Uterus (tissue), 4 donors: Measurements from ENCODE around the gene TEX10. TPM values are rescaled to one million over a fixed set of nuclear protein-coding genes. Genes with fewer than 3 reads are reported as not detected.
"Not testable (repeated sequence)": the region's sequence is repeated elsewhere in the genome, so short reads cannot be mapped to it uniquely, and the experiment has no call there.

Experiments
- DNase-seq, 2 donors: peaks; one replicate each; pipeline ENCODE4 v3.0.0-alpha.2; 2019 to 2020
- H3K27ac ChIP-seq, 2 donors: fragments of 200-600 bp; sonication (generic); 1 replicate in 1 of 2; 2 replicates in 1 of 2; pipeline ENCODE4 v1.5.1; 2016 to 2018
- H3K27me3 ChIP-seq, 2 donors: fragments of 200-600 bp; sonication (generic); one replicate each; pipeline ENCODE4 v1.5.1; 2018 to 2019; ENCODE audit warnings: control low read depth in 1 of 2
- H3K36me3 ChIP-seq, 2 donors: fragments of 200-600 bp; sonication (generic); one replicate each; pipeline ENCODE4 v1.5.1; 2019; ENCODE audit warnings: control low read depth in 1 of 2
- H3K4me1 ChIP-seq, 2 donors: fragments of 200-600 bp; sonication (generic); one replicate each; pipeline ENCODE4 v1.5.1; 2018 to 2019; ENCODE audit warnings: control low read depth in 1 of 2
- H3K4me3 ChIP-seq, 2 donors: fragments of 200-600 bp; sonication (generic); 1 replicate in 1 of 2; 2 replicates in 1 of 2; pipeline ENCODE4 v1.5.1; 2018 to 2019; ENCODE audit warnings: mild to moderate bottlenecking in 1 of 2
- H3K9me3 ChIP-seq, 2 donors: fragments of 200-600 bp; sonication (generic); one replicate each; pipeline ENCODE4 v1.5.1; 2019; ENCODE audit warnings: control low read depth in 1 of 2
- POLR2A ChIP-seq, 2 donors: fragments of 450-650 bp; IDR thresholded peaks; one replicate each; pipeline ENCODE4 v1.6.1; 2016; ENCODE audit warnings: antibody characterized with exemption in 2 of 2, mild to moderate bottlenecking in 1 of 2, moderate library complexity in 1 of 2
- intact Hi-C: fragments of 100-400 bp; cut with DNase I; formaldehyde crosslinking; loops from one replicate; pipeline ENCODE4 v1.15.1; 2023; ENCODE audit warnings: low total_unique reads
- total RNA-seq, 4 donors: library from RNA; depleted of rRNA in 3 of 4; stranded (reverse); fragments of >200 nt in 3 of 4; gene quantifications; one replicate each; pipeline versions ENCODE4 v1.1.0 to v1.2.4, GENCODE V29; 2014 to 2023
- TF ChIP-seq, protein P1 (sequence below), 4 experiments: fragments of 200-600 bp in 2 of 4; fragments of 450-650 bp in 2 of 4; sonication (generic) in 2 of 4; IDR thresholded peaks; one replicate each; pipeline ENCODE4 v1.5.1; 2016 to 2019; ENCODE audit warnings: antibody characterized with exemption in 4 of 4, mild to moderate bottlenecking in 2 of 4, moderate library complexity in 1 of 4
- donor health status: DM: yes; HTN: yes; CAD: no.

TEX10 gene
- total RNA-seq, 4 donors from 2014 or later = 17.9 to 48.0 (median 21.2) TPM

DNA sequence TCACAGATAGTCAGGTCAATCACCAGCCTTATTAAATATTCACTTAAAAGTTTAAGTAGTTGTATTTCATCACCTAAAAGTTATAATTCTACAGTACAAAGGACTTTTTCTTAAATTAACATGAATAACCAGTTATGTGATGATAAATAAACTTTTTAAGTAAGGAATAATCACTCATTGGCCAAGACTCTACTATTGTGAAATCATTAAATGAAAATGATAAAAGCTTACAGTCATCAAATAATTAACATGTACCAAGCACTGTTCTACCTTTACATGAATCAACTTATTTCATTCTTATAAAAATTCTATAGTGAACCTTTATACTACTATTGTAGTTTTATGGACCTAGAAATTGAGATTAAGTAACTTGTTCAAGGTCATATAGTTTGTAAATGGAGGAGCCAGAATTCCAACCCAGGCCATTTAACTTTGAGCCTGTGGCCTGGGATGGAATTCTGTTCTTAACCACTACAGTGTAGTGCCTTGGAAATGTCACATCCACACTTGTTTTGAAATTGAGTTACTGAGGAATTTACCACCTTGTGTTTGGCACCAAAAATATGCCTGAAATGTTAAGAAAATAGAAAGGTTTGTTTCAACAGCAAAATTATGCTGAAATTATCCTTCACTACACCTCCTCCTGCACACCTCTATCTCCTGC, 41.4 kb upstream of the TEX10 start:
- no peak overlapping the region for H3K27ac ChIP-seq
- no peaks in the 10 kb centered on the region for H3K9me3 ChIP-seq
- H3K27me3 ChIP-seq = no peaks in the 10 kb centered on the region
- no peaks in the 10 kb centered on the region for H3K36me3 ChIP-seq
- no peaks in the 10 kb centered on the region for H3K4me1 ChIP-seq
- intact Hi-C loops = no loop called here
- TF ChIP-seq, protein P1, sequence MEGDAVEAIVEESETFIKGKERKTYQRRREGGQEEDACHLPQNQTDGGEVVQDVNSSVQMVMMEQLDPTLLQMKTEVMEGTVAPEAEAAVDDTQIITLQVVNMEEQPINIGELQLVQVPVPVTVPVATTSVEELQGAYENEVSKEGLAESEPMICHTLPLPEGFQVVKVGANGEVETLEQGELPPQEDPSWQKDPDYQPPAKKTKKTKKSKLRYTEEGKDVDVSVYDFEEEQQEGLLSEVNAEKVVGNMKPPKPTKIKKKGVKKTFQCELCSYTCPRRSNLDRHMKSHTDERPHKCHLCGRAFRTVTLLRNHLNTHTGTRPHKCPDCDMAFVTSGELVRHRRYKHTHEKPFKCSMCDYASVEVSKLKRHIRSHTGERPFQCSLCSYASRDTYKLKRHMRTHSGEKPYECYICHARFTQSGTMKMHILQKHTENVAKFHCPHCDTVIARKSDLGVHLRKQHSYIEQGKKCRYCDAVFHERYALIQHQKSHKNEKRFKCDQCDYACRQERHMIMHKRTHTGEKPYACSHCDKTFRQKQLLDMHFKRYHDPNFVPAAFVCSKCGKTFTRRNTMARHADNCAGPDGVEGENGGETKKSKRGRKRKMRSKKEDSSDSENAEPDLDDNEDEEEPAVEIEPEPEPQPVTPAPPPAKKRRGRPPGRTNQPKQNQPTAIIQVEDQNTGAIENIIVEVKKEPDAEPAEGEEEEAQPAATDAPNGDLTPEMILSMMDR (IDR thresholded peaks at IDR 0.05) = no peak
- no peak for TF ChIP-seq POLR2A (IDR thresholded peaks at IDR 0.05)
- H3K4me3 ChIP-seq = no peak overlapping the region
- no peak for DNase-seq

DNA sequence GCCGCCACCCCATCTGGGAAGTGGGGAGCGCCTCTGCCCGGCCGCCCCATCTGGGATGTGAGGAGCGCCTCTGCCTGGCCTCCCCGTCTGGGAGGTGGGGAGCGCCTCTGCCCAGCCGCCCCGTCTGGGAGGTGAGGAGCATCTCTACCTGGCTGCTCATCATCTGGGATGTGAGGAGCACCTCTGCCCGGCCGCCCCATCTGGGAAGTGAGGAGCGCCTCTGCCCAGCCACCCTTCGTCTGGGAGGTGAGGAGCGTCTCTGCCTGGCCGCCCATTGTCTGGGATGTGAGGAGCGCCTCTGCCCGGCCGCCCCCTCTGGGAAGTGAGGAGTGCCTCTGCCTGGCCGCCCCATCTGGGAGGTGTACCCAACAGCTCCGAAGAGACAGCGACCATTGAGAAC, 40.2 kb upstream of the TEX10 start:
- H3K36me3 ChIP-seq, H3K27ac ChIP-seq, H3K4me1 ChIP-seq, H3K27me3 ChIP-seq, DNase-seq, H3K4me3 ChIP-seq, H3K9me3 ChIP-seq, intact Hi-C loops: not testable (repeated sequence)

DNA sequence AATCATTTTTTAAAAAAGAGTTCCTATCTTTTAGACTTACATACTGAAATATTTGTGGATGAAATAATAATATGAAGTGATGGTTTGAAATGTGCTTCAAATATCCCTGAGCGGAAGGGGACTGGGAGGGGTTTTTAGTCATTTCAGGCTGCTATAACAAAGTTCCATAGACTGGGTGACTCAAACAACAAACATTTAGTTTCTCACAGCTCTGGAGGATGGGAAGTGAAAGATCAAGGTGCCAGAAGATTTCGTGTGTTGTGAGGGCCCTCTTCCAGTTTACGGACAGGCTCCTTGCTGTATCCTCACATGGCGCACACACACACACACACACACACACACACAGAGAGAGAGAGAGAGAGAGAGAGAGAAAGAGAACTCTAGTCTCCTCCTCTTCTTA, 27.1 kb upstream of the TEX10 start:
- no peak for TF ChIP-seq POLR2A (IDR thresholded peaks at IDR 0.05)
- TF ChIP-seq, protein P1 (IDR thresholded peaks at IDR 0.05) = no peak
- H3K27me3 ChIP-seq = no peaks in the 10 kb centered on the region
- H3K4me3 ChIP-seq = no peak overlapping the region
- no peaks in the 10 kb centered on the region for H3K36me3 ChIP-seq
- H3K4me1 ChIP-seq = no peaks in the 10 kb centered on the region
- peaks cover 0 to 2% of the 10 kb centered on the region in 2 donors for H3K9me3 ChIP-seq
- H3K27ac ChIP-seq = no peak overlapping the region
- no peak for DNase-seq
- intact Hi-C loops = no loop called here

DNA sequence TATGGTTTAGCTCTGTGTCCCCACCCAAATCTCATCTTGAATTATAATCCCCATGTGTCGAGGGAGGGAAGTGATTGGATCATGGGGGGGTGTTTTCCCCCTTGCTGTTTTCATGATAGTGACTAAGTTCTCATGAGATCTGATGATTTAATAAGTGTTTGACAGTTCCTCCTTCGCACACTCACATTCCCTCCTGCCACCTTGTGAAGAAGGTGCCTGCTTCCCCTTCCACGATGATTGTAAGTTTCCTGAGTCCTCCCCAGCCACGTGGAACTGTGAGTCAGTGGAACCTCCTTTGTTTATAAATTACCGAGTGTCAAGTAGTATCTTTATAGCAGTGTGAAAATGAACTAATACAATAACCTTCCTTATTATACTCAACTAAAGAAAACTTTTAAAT, 24.3 kb upstream of the TEX10 start:
- no peaks in the 10 kb centered on the region for H3K27me3 ChIP-seq
- no peak for DNase-seq
- no peaks in the 10 kb centered on the region for H3K36me3 ChIP-seq
- no peak overlapping the region for H3K4me3 ChIP-seq
- peaks cover 0 to 2% of the 10 kb centered on the region in 2 donors for H3K9me3 ChIP-seq
- intact Hi-C loops = no loop called here
- no peaks in the 10 kb centered on the region for H3K4me1 ChIP-seq
- H3K27ac ChIP-seq = no peak overlapping the region
- TF ChIP-seq, protein P1 (IDR thresholded peaks at IDR 0.05) = no peak
- TF ChIP-seq POLR2A (IDR thresholded peaks at IDR 0.05) = no peak

DNA sequence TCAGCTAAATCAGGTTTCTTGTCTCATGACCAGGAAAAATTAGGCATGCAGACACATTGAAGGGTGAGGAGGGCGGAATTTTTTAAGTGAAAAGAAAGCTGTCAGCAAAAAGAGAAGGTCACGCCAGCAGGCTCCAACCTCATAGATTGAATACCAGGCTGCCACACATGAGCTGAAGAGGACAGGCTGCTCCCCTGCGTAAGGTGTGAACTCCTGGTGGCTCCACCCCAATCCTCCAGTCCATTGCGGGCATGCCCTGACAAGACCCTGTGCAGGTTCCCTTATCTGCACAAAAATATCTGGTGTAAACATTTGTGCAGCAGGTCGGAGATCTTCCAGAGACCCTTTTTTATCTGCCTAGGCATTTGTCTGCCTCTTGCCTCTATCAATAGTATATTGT, 22.9 kb upstream of the TEX10 start:
- DNase-seq = no peak
- no peaks in the 10 kb centered on the region for H3K4me1 ChIP-seq
- no peak overlapping the region for H3K27ac ChIP-seq
- H3K9me3 ChIP-seq = peaks cover 0 to 2% of the 10 kb centered on the region in 2 donors
- H3K4me3 ChIP-seq = no peak overlapping the region
- no peaks in the 10 kb centered on the region for H3K27me3 ChIP-seq
- TF ChIP-seq, protein P1 (IDR thresholded peaks at IDR 0.05) = no peak
- TF ChIP-seq POLR2A (IDR thresholded peaks at IDR 0.05) = no peak
- intact Hi-C loops = no loop called here
- H3K36me3 ChIP-seq = no peaks in the 10 kb centered on the region

DNA sequence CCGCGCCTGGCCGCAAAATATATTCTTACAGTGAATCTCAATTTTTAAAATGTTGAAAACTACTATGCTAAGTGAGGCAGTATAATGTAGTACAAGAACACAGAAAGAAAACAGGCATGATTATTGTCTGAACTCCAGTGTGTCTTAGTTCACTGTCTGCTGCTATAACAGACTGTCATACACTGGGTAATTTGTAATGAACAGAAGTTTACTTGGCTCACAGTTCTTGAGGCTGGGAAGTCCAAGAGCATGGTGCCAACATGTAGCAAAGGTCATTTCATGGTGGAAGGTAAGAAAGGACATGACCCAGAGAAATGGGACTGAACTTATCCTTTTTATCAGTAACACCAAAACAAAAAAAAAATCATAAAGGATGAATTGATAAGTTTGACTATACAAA, 19.9 kb upstream of the TEX10 start:
- no peaks in the 10 kb centered on the region for H3K36me3 ChIP-seq
- H3K27ac ChIP-seq = no peak overlapping the region
- intact Hi-C loops = no loop called here
- H3K4me1 ChIP-seq = no peaks in the 10 kb centered on the region
- H3K4me3 ChIP-seq = no peak overlapping the region
- TF ChIP-seq, protein P1 (IDR thresholded peaks at IDR 0.05) = no peak
- no peak for TF ChIP-seq POLR2A (IDR thresholded peaks at IDR 0.05)
- no peak for DNase-seq
- H3K27me3 ChIP-seq = no peaks in the 10 kb centered on the region
- peaks cover 0 to 2% of the 10 kb centered on the region in 2 donors for H3K9me3 ChIP-seq
